HCT116 (cell line): ENCODE data around the gene FHOD3. TPM values are rescaled to one million over a fixed set of nuclear protein-coding genes. Genes with fewer than 3 reads are reported as not detected.

Experiments
- ATAC-seq: fragments of 200-7000 bp; cut with Tn5 transposase; 2 replicates; pipeline ENCODE4 v1.9.1; 2020; ENCODE audit warnings: mild to moderate bottlenecking, moderate library complexity
- BruUV-seq: library from RNA; stranded (reverse); fragments of 400-500 nt; replicated peaks from 2 replicates; lab custom pipeline; 2021; lab: Mats Ljungman, UMichigan
- CTCF ChIA-PET: fragments of 300-600 bp; sonication (Branson Sonifier 250); formaldehyde crosslinking; loops from one replicate; lab custom pipeline; 2021; ENCODE audit warnings: antibody characterized with exemption; lab: Charles Lee
- POLR2A ChIA-PET: fragments of 300-600, 350-600 bp; sonication (Branson Sonifier 250); formaldehyde crosslinking; loops from one replicate; lab custom pipeline; 2021; ENCODE audit warnings: antibody characterized with exemption; lab: Charles Lee
- RAD21 ChIA-PET, 2 experiments: fragments of 300-600 bp; sonication (Branson Sonifier 250); formaldehyde crosslinking; loops; one replicate each; lab custom pipeline; 2023; ENCODE audit warnings: low total read pairs in 2 of 2; ENCODE audit not compliant: uncharacterized antibody in 2 of 2, unreplicated experiment in 2 of 2, low non-redundant PET in 1 of 2; lab: Charles Lee
- DNase-seq: peaks from one replicate; pipeline ENCODE4 v3.0.0-alpha.2; 2010; ENCODE audit warnings: low read depth, low spot score
- H2AFZ ChIP-seq: fragments of 200-600 bp; shearing (Covaris generic), sonication (generic); 2 replicates; pipeline ENCODE4 v1.6.1; 2017; ENCODE audit warnings: low read depth, mixed run types, mixed read lengths, antibody characterized with exemption, low read length; ENCODE audit not compliant: poor library complexity, severe bottlenecking
- H3K27ac ChIP-seq: 2 replicates; pipeline ENCODE4 v1.5.1; 2012; ENCODE audit warnings: low read depth, low read length
- H3K27me3 ChIP-seq: fragments of 200-600 bp; sonication (generic); 2 replicates; pipeline ENCODE4 v1.6.1; 2016; ENCODE audit warnings: mixed run types, low read length, mixed read lengths; ENCODE audit not compliant: insufficient read depth
- H3K36me3 ChIP-seq, 2 experiments: fragments of 200-500 bp in 1 of 2; fragments of 200-600 bp in 1 of 2; sonication (Bioruptor generic) in 1 of 2; sonication (generic) in 1 of 2; 2 replicates each; pipeline versions ENCODE4 v1.5.1 to v1.6.1; 2014 to 2016; ENCODE audit warnings: low read length in 2 of 2, inconsistent platforms in 1 of 2, mixed read lengths in 1 of 2, mixed run types in 1 of 2; ENCODE audit not compliant: insufficient read depth in 2 of 2, control insufficient read depth in 1 of 2
- H3K4me1 ChIP-seq, 2 experiments: fragments of 200-600 bp in 1 of 2; sonication (generic) in 1 of 2; 2 replicates each; pipeline versions ENCODE4 v1.5.1 to v1.6.1; 2012 to 2017; ENCODE audit warnings: low read length in 2 of 2, inconsistent platforms in 1 of 2, mild to moderate bottlenecking in 1 of 2, mixed read lengths in 1 of 2, mixed run types in 1 of 2, moderate library complexity in 1 of 2; ENCODE audit not compliant: insufficient read depth in 2 of 2, control insufficient read depth in 1 of 2
- H3K4me2 ChIP-seq: fragments of 200-600 bp; sonication (generic); 2 replicates; pipeline ENCODE4 v1.6.1; 2017; ENCODE audit warnings: mixed run types, low read length, mixed read lengths
- H3K4me3 ChIP-seq, 2 experiments: fragments of 200-600 bp in 1 of 2; sonication (generic) in 1 of 2; replicated peaks in 1 of 2; 2 replicates each; pipeline ENCODE4 v1.5.1; 2011 to 2016; ENCODE audit warnings: low read length in 2 of 2, control low read depth in 1 of 2, low read depth in 1 of 2, mild to moderate bottlenecking in 1 of 2, mixed read lengths in 1 of 2, mixed run types in 1 of 2
- H3K79me2 ChIP-seq: fragments of 200-600 bp; sonication (generic); 2 replicates; pipeline ENCODE4 v1.6.1; 2017; ENCODE audit warnings: mild to moderate bottlenecking, mixed run types, low read length, moderate library complexity, mixed read lengths; ENCODE audit not compliant: insufficient read depth
- H3K9ac ChIP-seq: fragments of 200-600 bp; sonication (generic); 2 replicates; pipeline ENCODE4 v1.6.1; 2016; ENCODE audit warnings: low read length, mixed read lengths
- H3K9me2 ChIP-seq: fragments of 200-600 bp; sonication (generic), shearing (Covaris generic); 2 replicates; pipeline ENCODE4 v1.6.1; 2017; ENCODE audit warnings: mixed run types, mild to moderate bottlenecking, moderate library complexity; ENCODE audit not compliant: insufficient read depth
- H3K9me3 ChIP-seq, 2 experiments: fragments of 200-500 bp in 1 of 2; fragments of 200-600 bp in 1 of 2; sonication (Bioruptor generic) in 1 of 2; sonication (generic) in 1 of 2; 2 replicates each; pipeline ENCODE4 v1.6.1; 2014 to 2017; ENCODE audit warnings: low read length in 2 of 2, mixed read lengths in 2 of 2, inconsistent platforms in 1 of 2, low read depth in 1 of 2, mild to moderate bottlenecking in 1 of 2, mixed run types in 1 of 2, moderate library complexity in 1 of 2; ENCODE audit not compliant: control insufficient read depth in 1 of 2, insufficient read depth in 1 of 2
- H4K20me1 ChIP-seq: fragments of 200-600 bp; sonication (generic), shearing (Covaris generic); 2 replicates; pipeline ENCODE4 v1.6.1; 2017; ENCODE audit warnings: mixed run types, mild to moderate bottlenecking, moderate library complexity; ENCODE audit not compliant: insufficient read depth
- CEBPB ChIP-seq: IDR thresholded peaks from 2 replicates; pipeline ENCODE4 v1.6.1; 2012; ENCODE audit warnings: low read depth
- CTCF ChIP-seq, 3 experiments: fragments of 200-600 bp in 1 of 3; sonication (generic) in 1 of 3; IDR thresholded peaks in 2 of 3; conservative IDR thresholded peaks in 1 of 3; 2 replicates each; pipeline ENCODE4 v1.5.1; 2012 to 2017; ENCODE audit warnings: low read depth in 2 of 3, low read length in 2 of 3, antibody characterized with exemption in 1 of 3, borderline replicate concordance in 1 of 3, control low read depth in 1 of 3, mild to moderate bottlenecking in 1 of 3, mixed read lengths in 1 of 3, mixed run types in 1 of 3, moderate library complexity in 1 of 3; ENCODE audit not compliant: insufficient read depth in 1 of 3
- ELF1 ChIP-seq: IDR thresholded peaks from 2 replicates; pipeline ENCODE4 v1.6.1; 2012; ENCODE audit warnings: low read depth, borderline replicate concordance
- EZH2phosphoT487 ChIP-seq: fragments of 200-600 bp; IDR thresholded peaks from 2 replicates; pipeline ENCODE4 v1.6.1; 2018; ENCODE audit warnings: antibody characterized with exemption, borderline replicate concordance
- FOSL1 ChIP-seq: IDR thresholded peaks from 2 replicates; pipeline ENCODE4 v1.6.1; 2012; ENCODE audit warnings: low read depth
- POLR2AphosphoS5 ChIP-seq: IDR thresholded peaks from 2 replicates; pipeline ENCODE4 v1.6.1; 2011; ENCODE audit warnings: mild to moderate bottlenecking, low read depth, low read length, moderate library complexity
- RAD21 ChIP-seq: IDR thresholded peaks from 2 replicates; pipeline ENCODE4 v1.6.1; 2012; ENCODE audit warnings: low read depth, mild to moderate bottlenecking
- SIN3A ChIP-seq: IDR thresholded peaks from 2 replicates; pipeline ENCODE4 v1.6.1; 2012; ENCODE audit warnings: low read depth
- SP1 ChIP-seq: IDR thresholded peaks from 2 replicates; pipeline ENCODE4 v1.6.1; 2012; ENCODE audit warnings: low read depth
- SRF ChIP-seq: IDR thresholded peaks from 2 replicates; pipeline ENCODE4 v1.6.1; 2012; ENCODE audit warnings: low read depth
- TCF7L2 ChIP-seq: IDR thresholded peaks from 2 replicates; pipeline ENCODE4 v1.7.0; 2011; ENCODE audit warnings: borderline replicate concordance, inconsistent platforms; ENCODE audit not compliant: insufficient read depth, insufficient read length; ENCODE audit errors: extremely low read depth
- ZFX ChIP-seq: fragments of 450-650 bp; IDR thresholded peaks from 2 replicates; pipeline ENCODE4 v1.6.1; 2017
- intact Hi-C: fragments of 100-400 bp; cut with micrococcal nuclease; formaldehyde crosslinking; loops from 2 replicates; pipeline ENCODE4 v1.10.0; 2022
- total RNA-seq: library from RNA; stranded (reverse); gene quantifications from one replicate; pipeline ENCODE4 v1.2.1, GENCODE V29; 2021; ENCODE audit not compliant: unreplicated experiment
- TF ChIP-seq, protein P1 (sequence below): IDR thresholded peaks from 2 replicates; pipeline ENCODE4 v1.6.1; 2012
- TF ChIP-seq, protein P2 (sequence below): IDR thresholded peaks from 2 replicates; pipeline ENCODE4 v1.6.1; 2012; ENCODE audit warnings: low read depth

Gene FHOD3
- total RNA-seq, 1 experiment from 2014 or later: 4.0 TPM

- H3K27me3 ChIP-seq: 0 out of 2 replicates have a peak, but pooled peaks cover 5% of the 10 kb centered on the region
- H3K9me3 ChIP-seq: no peaks in the 10 kb centered on the region
- H3K9me2 ChIP-seq: no peaks in the 10 kb centered on the region
- H3K4me2 ChIP-seq: no peak overlapping the region
- ChIA-PET POLR2A (no interaction called here), CTCF (no interaction called here), RAD21 (interaction anchor here in 1 of 2 experiments (0.7 kb wide), 1 partner anchor 56 kb away, joined by 5 read pairs; no protein-coding TSS in a partner anchor)
- BruUV-seq: no TSS peak
- no peak for TF ChIP-seq CTCF (IDR thresholded peaks at IDR 0.05 in 2 of 3, conservative IDR thresholded peaks at IDR 0.05 in 1 of 3; ENCODE audit: borderline replicate concordance in 1 of 3, insufficient read depth in 1 of 3, low read depth in 2 of 3, low read length in 2 of 3)
- no peak for TF ChIP-seq RAD21
- no peak for TF ChIP-seq EZH2phosphoT487
- no peak for TF ChIP-seq FOSL1
- TF ChIP-seq, protein P1, sequence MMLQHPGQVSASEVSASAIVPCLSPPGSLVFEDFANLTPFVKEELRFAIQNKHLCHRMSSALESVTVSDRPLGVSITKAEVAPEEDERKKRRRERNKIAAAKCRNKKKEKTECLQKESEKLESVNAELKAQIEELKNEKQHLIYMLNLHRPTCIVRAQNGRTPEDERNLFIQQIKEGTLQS: no peak
- no peak for TF ChIP-seq CEBPB
- no peak for TF ChIP-seq SRF
- no peak for TF ChIP-seq TCF7L2
- no peak for TF ChIP-seq ELF1
- TF ChIP-seq SP1: no peak
- TF ChIP-seq, protein P2, sequence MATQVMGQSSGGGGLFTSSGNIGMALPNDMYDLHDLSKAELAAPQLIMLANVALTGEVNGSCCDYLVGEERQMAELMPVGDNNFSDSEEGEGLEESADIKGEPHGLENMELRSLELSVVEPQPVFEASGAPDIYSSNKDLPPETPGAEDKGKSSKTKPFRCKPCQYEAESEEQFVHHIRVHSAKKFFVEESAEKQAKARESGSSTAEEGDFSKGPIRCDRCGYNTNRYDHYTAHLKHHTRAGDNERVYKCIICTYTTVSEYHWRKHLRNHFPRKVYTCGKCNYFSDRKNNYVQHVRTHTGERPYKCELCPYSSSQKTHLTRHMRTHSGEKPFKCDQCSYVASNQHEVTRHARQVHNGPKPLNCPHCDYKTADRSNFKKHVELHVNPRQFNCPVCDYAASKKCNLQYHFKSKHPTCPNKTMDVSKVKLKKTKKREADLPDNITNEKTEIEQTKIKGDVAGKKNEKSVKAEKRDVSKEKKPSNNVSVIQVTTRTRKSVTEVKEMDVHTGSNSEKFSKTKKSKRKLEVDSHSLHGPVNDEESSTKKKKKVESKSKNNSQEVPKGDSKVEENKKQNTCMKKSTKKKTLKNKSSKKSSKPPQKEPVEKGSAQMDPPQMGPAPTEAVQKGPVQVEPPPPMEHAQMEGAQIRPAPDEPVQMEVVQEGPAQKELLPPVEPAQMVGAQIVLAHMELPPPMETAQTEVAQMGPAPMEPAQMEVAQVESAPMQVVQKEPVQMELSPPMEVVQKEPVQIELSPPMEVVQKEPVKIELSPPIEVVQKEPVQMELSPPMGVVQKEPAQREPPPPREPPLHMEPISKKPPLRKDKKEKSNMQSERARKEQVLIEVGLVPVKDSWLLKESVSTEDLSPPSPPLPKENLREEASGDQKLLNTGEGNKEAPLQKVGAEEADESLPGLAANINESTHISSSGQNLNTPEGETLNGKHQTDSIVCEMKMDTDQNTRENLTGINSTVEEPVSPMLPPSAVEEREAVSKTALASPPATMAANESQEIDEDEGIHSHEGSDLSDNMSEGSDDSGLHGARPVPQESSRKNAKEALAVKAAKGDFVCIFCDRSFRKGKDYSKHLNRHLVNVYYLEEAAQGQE: no peak
- no peak for TF ChIP-seq SIN3A
- TF ChIP-seq ZFX: no peak
- TF ChIP-seq POLR2AphosphoS5: no peak
- no peaks in the 10 kb centered on the region for H3K79me2 ChIP-seq
- H3K9ac ChIP-seq: no peak overlapping the region
- intact Hi-C loops: no loop called here
- no peak overlapping the region for H3K4me3 ChIP-seq
- H4K20me1 ChIP-seq: no peaks in the 10 kb centered on the region
- no peaks in the 10 kb centered on the region for H3K36me3 ChIP-seq
- H3K4me1 ChIP-seq: no peaks in the 10 kb centered on the region
- DNase-seq (no peak), ATAC-seq (no peak)
- H2AFZ ChIP-seq: no peak overlapping the region
- no peak overlapping the region for H3K27ac ChIP-seq
Measured at GRCh38 chr18:36561046-36561445, 263.5 kb downstream of the FHOD3 start.
